ENCODE results near the gene NSUN2.
"Not testable (repeated sequence)": the region's sequence is repeated elsewhere in the genome, so short reads cannot be mapped to it uniquely, and the experiment has no call there.

Gene NSUN2

GRCh38 chr5:6578676-6579343 is 54.0 kb downstream of the NSUN2 start:
- H3K9me3 ChIP-seq (ENCODE audit: control insufficient read depth, insufficient read depth, low read length), result no peaks in the 10 kb centered on the region
- no peaks in the 10 kb centered on the region for H3K36me3 ChIP-seq (ENCODE audit: control insufficient read depth, insufficient read depth, low read length)
- H3K27me3 ChIP-seq (ENCODE audit: control insufficient read depth, insufficient read depth, low read length), result peaks cover 20% of the 10 kb centered on the region
- no peak overlapping the region for H3K4me3 ChIP-seq (ENCODE audit: low read depth, low read length)
- no peak overlapping the region for H3K9ac ChIP-seq (ENCODE audit: low read depth, low read length)
- peaks cover 2% of the 10 kb centered on the region for H3K4me1 ChIP-seq (ENCODE audit: control insufficient read depth, insufficient read depth, low read length)

GRCh38 chr5:6576861-6577501 is 55.9 kb downstream of the NSUN2 start:
- peaks cover 8% of the 10 kb centered on the region for H3K27me3 ChIP-seq (ENCODE audit: control insufficient read depth, insufficient read depth, low read length)
- H3K36me3 ChIP-seq (ENCODE audit: control insufficient read depth, insufficient read depth, low read length), result no peaks in the 10 kb centered on the region
- no peaks in the 10 kb centered on the region for H3K4me1 ChIP-seq (ENCODE audit: control insufficient read depth, insufficient read depth, low read length)
- H3K9ac ChIP-seq (ENCODE audit: low read depth, low read length), result no peak overlapping the region
- no peaks in the 10 kb centered on the region for H3K9me3 ChIP-seq (ENCODE audit: control insufficient read depth, insufficient read depth, low read length)
- no peak overlapping the region for H3K4me3 ChIP-seq (ENCODE audit: low read depth, low read length)

- H3K9me3 ChIP-seq (ENCODE audit: control insufficient read depth, insufficient read depth, low read length), result no peaks in the 10 kb centered on the region
- H3K9ac ChIP-seq (ENCODE audit: low read depth, low read length), result no peak overlapping the region
- H3K4me3 ChIP-seq (ENCODE audit: low read depth, low read length), result no peak overlapping the region
- H3K27me3 ChIP-seq (ENCODE audit: control insufficient read depth, insufficient read depth, low read length), result no peaks in the 10 kb centered on the region
- no peaks in the 10 kb centered on the region for H3K4me1 ChIP-seq (ENCODE audit: control insufficient read depth, insufficient read depth, low read length)
- no peaks in the 10 kb centered on the region for H3K36me3 ChIP-seq (ENCODE audit: control insufficient read depth, insufficient read depth, low read length)
These were observed 58.2 kb downstream of the NSUN2 start for GRCh38 chr5:6574537-6575245.

GRCh38 chr5:6574111-6574510 is 58.7 kb downstream of the NSUN2 start:
- H3K4me3 ChIP-seq (ENCODE audit: low read depth, low read length), result no peak overlapping the region
- no peaks in the 10 kb centered on the region for H3K9me3 ChIP-seq (ENCODE audit: control insufficient read depth, insufficient read depth, low read length)
- H3K27me3 ChIP-seq (ENCODE audit: control insufficient read depth, insufficient read depth, low read length), result no peaks in the 10 kb centered on the region
- no peak overlapping the region for H3K9ac ChIP-seq (ENCODE audit: low read depth, low read length)
- no peaks in the 10 kb centered on the region for H3K36me3 ChIP-seq (ENCODE audit: control insufficient read depth, insufficient read depth, low read length)
- no peaks in the 10 kb centered on the region for H3K4me1 ChIP-seq (ENCODE audit: control insufficient read depth, insufficient read depth, low read length)

GRCh38 chr5:6573651-6574101 is 59.2 kb downstream of the NSUN2 start:
- Histone ChIP-seq H3K9me3 (ENCODE audit: control insufficient read depth, insufficient read depth, low read length) (no peaks in the 10 kb centered on the region), H3K36me3 (ENCODE audit: control insufficient read depth, insufficient read depth, low read length) (no peaks in the 10 kb centered on the region), H3K4me1 (ENCODE audit: control insufficient read depth, insufficient read depth, low read length) (no peaks in the 10 kb centered on the region), H3K9ac (ENCODE audit: low read depth, low read length) (no peak overlapping the region), H3K4me3 (ENCODE audit: low read depth, low read length) (no peak overlapping the region), H3K27me3 (ENCODE audit: control insufficient read depth, insufficient read depth, low read length) (no peaks in the 10 kb centered on the region)

- Histone ChIP-seq H3K4me3 (ENCODE audit: low read depth, low read length) (no peak overlapping the region), H3K9me3 (ENCODE audit: control insufficient read depth, insufficient read depth, low read length) (no peaks in the 10 kb centered on the region), H3K36me3 (ENCODE audit: control insufficient read depth, insufficient read depth, low read length) (no peaks in the 10 kb centered on the region), H3K4me1 (ENCODE audit: control insufficient read depth, insufficient read depth, low read length) (no peaks in the 10 kb centered on the region), H3K9ac (ENCODE audit: low read depth, low read length) (no peak overlapping the region), H3K27me3 (ENCODE audit: control insufficient read depth, insufficient read depth, low read length) (no peaks in the 10 kb centered on the region)
These were observed 59.9 kb downstream of the NSUN2 start for GRCh38 chr5:6572825-6573380.

- Histone ChIP-seq H3K36me3 (ENCODE audit: control insufficient read depth, insufficient read depth, low read length) (no peaks in the 10 kb centered on the region), H3K4me3 (ENCODE audit: low read depth, low read length) (no peak overlapping the region), H3K9ac (ENCODE audit: low read depth, low read length) (no peak overlapping the region), H3K4me1 (ENCODE audit: control insufficient read depth, insufficient read depth, low read length) (no peaks in the 10 kb centered on the region), H3K27me3 (ENCODE audit: control insufficient read depth, insufficient read depth, low read length) (no peaks in the 10 kb centered on the region), H3K9me3 (ENCODE audit: control insufficient read depth, insufficient read depth, low read length) (no peaks in the 10 kb centered on the region)
These were observed 60.6 kb downstream of the NSUN2 start for GRCh38 chr5:6572086-6572824.

- not testable (repeated sequence) for H3K9ac ChIP-seq (ENCODE audit: low read depth, low read length); H3K36me3 ChIP-seq (ENCODE audit: control insufficient read depth, insufficient read depth, low read length); H3K27me3 ChIP-seq (ENCODE audit: control insufficient read depth, insufficient read depth, low read length); H3K4me1 ChIP-seq (ENCODE audit: control insufficient read depth, insufficient read depth, low read length); H3K4me3 ChIP-seq (ENCODE audit: low read depth, low read length); H3K9me3 ChIP-seq (ENCODE audit: control insufficient read depth, insufficient read depth, low read length)
These were observed 61.2 kb downstream of the NSUN2 start for GRCh38 chr5:6571607-6572006.

GRCh38 chr5:6570530-6570929 is 62.3 kb downstream of the NSUN2 start:
- H3K4me1 ChIP-seq (ENCODE audit: control insufficient read depth, insufficient read depth, low read length), result no peaks in the 10 kb centered on the region
- no peaks in the 10 kb centered on the region for H3K9me3 ChIP-seq (ENCODE audit: control insufficient read depth, insufficient read depth, low read length)
- H3K27me3 ChIP-seq (ENCODE audit: control insufficient read depth, insufficient read depth, low read length), result no peaks in the 10 kb centered on the region
- H3K9ac ChIP-seq (ENCODE audit: low read depth, low read length), result no peak overlapping the region
- H3K36me3 ChIP-seq (ENCODE audit: control insufficient read depth, insufficient read depth, low read length), result no peaks in the 10 kb centered on the region
- no peak overlapping the region for H3K4me3 ChIP-seq (ENCODE audit: low read depth, low read length)

- H3K9me3 ChIP-seq (ENCODE audit: control insufficient read depth, insufficient read depth, low read length), result no peaks in the 10 kb centered on the region
- H3K36me3 ChIP-seq (ENCODE audit: control insufficient read depth, insufficient read depth, low read length), result no peaks in the 10 kb centered on the region
- no peak overlapping the region for H3K9ac ChIP-seq (ENCODE audit: low read depth, low read length)
- H3K4me1 ChIP-seq (ENCODE audit: control insufficient read depth, insufficient read depth, low read length), result no peaks in the 10 kb centered on the region
- no peaks in the 10 kb centered on the region for H3K27me3 ChIP-seq (ENCODE audit: control insufficient read depth, insufficient read depth, low read length)
- H3K4me3 ChIP-seq (ENCODE audit: low read depth, low read length), result no peak overlapping the region
These were observed 64.0 kb downstream of the NSUN2 start for GRCh38 chr5:6568889-6569288.

- no peaks in the 10 kb centered on the region for H3K9me3 ChIP-seq (ENCODE audit: control insufficient read depth, insufficient read depth, low read length)
- no peaks in the 10 kb centered on the region for H3K27me3 ChIP-seq (ENCODE audit: control insufficient read depth, insufficient read depth, low read length)
- H3K4me3 ChIP-seq (ENCODE audit: low read depth, low read length), result no peak overlapping the region
- no peaks in the 10 kb centered on the region for H3K4me1 ChIP-seq (ENCODE audit: control insufficient read depth, insufficient read depth, low read length)
- no peaks in the 10 kb centered on the region for H3K36me3 ChIP-seq (ENCODE audit: control insufficient read depth, insufficient read depth, low read length)
- H3K9ac ChIP-seq (ENCODE audit: low read depth, low read length), result no peak overlapping the region
These were observed 64.5 kb downstream of the NSUN2 start for GRCh38 chr5:6568383-6568782.
